Transverse colon (tissue), 3 donors: ENCODE results near the gene TFEB.

Source experiments
- POLR2A ChIP-seq: fragments of 450-650 bp; IDR thresholded peaks from one replicate; pipeline ENCODE4 v1.6.1; 2016; ENCODE audit warnings: antibody characterized with exemption, mild to moderate bottlenecking, moderate library complexity
- TF ChIP-seq, protein P1 (sequence below), 5 experiments: fragments of 200-600 bp in 3 of 5; fragments of 450-650 bp in 2 of 5; sonication (generic) in 3 of 5; IDR thresholded peaks; 1 replicate in 2 of 5; 2 replicates in 3 of 5; pipeline ENCODE4 v1.5.1; 2016 to 2017; ENCODE audit warnings: antibody characterized with exemption in 5 of 5, inconsistent platforms in 3 of 5, mild to moderate bottlenecking in 2 of 5, moderate library complexity in 1 of 5

DNA sequence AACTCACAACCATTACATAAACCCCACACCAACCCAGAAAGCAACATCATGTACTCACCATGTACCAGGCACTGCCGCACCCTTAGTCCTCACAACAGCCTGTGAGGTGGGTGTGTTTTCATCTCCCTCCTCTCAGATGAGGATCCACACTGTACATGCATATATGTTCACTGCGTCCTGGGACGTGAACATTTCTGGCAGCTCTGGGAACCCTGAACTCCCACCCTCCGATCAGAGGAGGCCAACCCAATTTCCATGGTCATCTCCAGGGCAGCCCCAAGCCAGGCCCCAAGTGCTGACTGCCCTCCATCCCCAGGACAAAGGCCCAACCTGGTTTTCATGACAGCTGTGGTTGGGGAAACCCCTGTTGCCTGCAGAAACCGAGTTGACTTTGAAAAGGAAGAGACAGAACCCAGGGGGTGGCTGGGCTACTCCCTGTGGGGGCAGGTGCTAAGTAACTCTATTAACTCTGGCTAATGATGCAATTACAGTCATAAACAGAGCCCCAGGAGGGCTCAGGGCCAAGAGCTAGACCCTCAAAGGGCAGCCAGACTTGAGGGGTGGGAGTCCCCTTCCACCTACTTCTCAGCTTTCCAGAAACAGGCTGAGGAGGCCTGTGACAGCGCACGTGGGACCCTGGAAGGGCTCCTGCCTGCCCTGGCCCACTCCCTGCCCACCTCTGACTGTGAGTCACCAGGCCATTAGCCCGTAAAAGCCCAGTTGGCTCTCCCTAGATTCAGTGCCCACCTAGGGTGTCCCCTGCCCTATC, 2.6 kb downstream of the TFEB start:
- TF ChIP-seq POLR2A = peak; percentile 48
- TF ChIP-seq, protein P1, sequence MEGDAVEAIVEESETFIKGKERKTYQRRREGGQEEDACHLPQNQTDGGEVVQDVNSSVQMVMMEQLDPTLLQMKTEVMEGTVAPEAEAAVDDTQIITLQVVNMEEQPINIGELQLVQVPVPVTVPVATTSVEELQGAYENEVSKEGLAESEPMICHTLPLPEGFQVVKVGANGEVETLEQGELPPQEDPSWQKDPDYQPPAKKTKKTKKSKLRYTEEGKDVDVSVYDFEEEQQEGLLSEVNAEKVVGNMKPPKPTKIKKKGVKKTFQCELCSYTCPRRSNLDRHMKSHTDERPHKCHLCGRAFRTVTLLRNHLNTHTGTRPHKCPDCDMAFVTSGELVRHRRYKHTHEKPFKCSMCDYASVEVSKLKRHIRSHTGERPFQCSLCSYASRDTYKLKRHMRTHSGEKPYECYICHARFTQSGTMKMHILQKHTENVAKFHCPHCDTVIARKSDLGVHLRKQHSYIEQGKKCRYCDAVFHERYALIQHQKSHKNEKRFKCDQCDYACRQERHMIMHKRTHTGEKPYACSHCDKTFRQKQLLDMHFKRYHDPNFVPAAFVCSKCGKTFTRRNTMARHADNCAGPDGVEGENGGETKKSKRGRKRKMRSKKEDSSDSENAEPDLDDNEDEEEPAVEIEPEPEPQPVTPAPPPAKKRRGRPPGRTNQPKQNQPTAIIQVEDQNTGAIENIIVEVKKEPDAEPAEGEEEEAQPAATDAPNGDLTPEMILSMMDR (IDR thresholded peaks at IDR 0.05) = no peak
